Spinal cord (tissue), 10 donors: ENCODE data around the gene ARHGEF17. TPM values are rescaled to one million over a fixed set of nuclear protein-coding genes. Genes with fewer than 3 reads are reported as not detected.

ENCODE experiments used
- DNase-seq, 6 donors: peaks; one replicate each; pipeline versions ENCODE4 v3.0.0 to v3.0.0-alpha.2; 2013 to 2015; ENCODE audit warnings: low spot score in 6 of 6, low read depth in 4 of 6
- H3K27ac ChIP-seq: one replicate; pipeline ENCODE4 v1.5.1; 2013; ENCODE audit warnings: low read depth, low read length, control low read depth
- H3K27me3 ChIP-seq: one replicate; pipeline ENCODE4 v1.6.1; 2013; ENCODE audit warnings: low read length; ENCODE audit not compliant: control insufficient read depth, insufficient read depth
- H3K36me3 ChIP-seq: one replicate; pipeline ENCODE4 v1.6.1; 2013; ENCODE audit warnings: low read length; ENCODE audit not compliant: control insufficient read depth, insufficient read depth
- H3K4me1 ChIP-seq: one replicate; pipeline ENCODE4 v1.6.1; 2013; ENCODE audit warnings: low read length; ENCODE audit not compliant: control insufficient read depth, insufficient read depth
- H3K4me3 ChIP-seq: one replicate; pipeline ENCODE4 v1.5.1; 2013; ENCODE audit warnings: low read depth, low read length, control low read depth
- H3K9me3 ChIP-seq: one replicate; pipeline ENCODE4 v1.6.1; 2013; ENCODE audit warnings: low read length; ENCODE audit not compliant: control insufficient read depth, insufficient read depth
- WGBS: methylation state at CpG from one replicate; pipeline ENCODE4 v1.1.5; 2013; ENCODE audit warnings: missing lambda C conversion rate; ENCODE audit not compliant: insufficient coverage; 5-methylcytosine and 5-hydroxymethylcytosine counted together
- polyA plus RNA-seq, 2 donors: library from polyadenylated mRNA; unstranded; fragments of 120-200 nt; gene quantifications; one replicate each; pipeline ENCODE4 v1.2.1, GENCODE V29; 2013; ENCODE audit not compliant: insufficient read length in 2 of 2
- total RNA-seq, 2 donors: library from RNA; depleted of rRNA in 1 of 2; stranded (reverse); fragments of 120-200 nt in 1 of 2; fragments of >200 nt in 1 of 2; gene quantifications; one replicate each; pipeline versions ENCODE4 v1.2.3 to v1.2.4, GENCODE V29; 2013 to 2014
- donor health status: healthy.

Gene ARHGEF17
- total and polyA plus RNA-seq, 4 donors = 37.3 to 105 (median 67.5) TPM

DNA sequence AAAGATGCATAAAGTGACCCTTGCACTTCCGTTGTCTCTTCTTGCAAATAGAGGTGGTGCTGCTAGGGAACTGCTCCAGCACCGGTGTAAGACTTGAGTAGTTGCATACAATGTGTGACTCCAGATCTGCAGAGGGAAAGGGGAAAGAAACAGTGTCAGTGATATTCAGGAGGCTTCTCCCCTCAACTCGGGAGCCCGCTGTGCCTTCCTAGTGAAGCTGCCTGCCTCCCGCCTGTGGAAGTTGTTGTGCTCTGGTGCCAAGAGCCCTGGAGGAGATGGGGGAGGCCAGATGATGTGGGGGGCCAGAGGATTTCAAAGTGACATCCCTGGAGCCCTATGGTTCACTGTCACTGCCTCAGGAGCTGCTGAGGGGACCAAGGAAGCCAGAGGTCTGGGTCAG, 98.5 kb downstream of the ARHGEF17 start:
- Histone ChIP-seq H3K27me3 (no peaks in the 10 kb centered on the region), H3K4me3 (no peak overlapping the region), H3K36me3 (peaks cover 53% of the 10 kb centered on the region), H3K9me3 (no peaks in the 10 kb centered on the region), H3K4me1 (no peaks in the 10 kb centered on the region), H3K27ac (no peak overlapping the region)
- 93% methylated on average over 5 of the region's 5 CpGs for WGBS
- no peak for DNase-seq

DNA sequence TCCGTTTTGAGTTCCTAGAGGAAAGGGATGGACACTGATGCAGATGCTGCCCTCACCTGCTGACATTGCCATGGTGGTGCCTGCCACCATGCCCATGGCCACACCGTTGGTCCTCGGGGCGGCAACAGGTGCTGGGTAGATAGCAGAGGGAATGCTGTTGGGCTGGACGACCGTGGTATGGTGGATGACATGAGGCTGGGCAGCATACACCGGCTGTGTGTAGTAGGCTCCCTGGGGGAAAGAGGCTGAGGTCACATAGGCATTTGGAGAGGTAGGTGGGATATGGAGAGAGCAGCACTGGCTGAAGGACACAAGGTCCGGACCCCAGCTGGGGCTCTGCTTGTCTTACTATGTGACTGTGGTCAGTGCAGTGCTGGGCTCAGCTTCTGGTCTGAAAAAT, 101.4 kb downstream of the ARHGEF17 start:
- Histone ChIP-seq H3K27ac (no peak overlapping the region), H3K4me3 (no peak overlapping the region), H3K9me3 (no peaks in the 10 kb centered on the region), H3K4me1 (no peaks in the 10 kb centered on the region), H3K27me3 (no peaks in the 10 kb centered on the region), H3K36me3 (peaks cover 46% of the 10 kb centered on the region)
- DNase-seq = no peak
- 96% methylated on average over 8 of the region's 8 CpGs for WGBS

DNA sequence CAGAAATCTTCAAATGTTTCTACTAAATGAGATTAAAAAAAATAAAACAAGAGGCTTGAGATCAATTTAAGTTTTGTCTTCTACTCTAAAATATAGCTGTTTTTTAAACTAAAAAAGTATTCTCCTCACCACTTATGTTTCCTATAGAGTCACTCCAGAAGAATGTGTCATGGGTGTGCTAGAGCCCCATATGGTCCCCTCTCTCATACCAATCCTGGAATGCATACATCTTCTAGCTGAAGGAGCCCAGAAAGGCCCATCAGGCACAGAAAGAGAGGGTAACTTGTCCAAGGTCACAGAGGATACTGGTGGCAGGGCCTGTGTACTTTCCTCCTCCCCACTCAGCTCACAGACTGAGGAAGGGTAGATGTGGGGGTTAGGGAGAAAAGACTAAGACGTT, 102.6 kb downstream of the ARHGEF17 start:
- H3K27me3 ChIP-seq = no peaks in the 10 kb centered on the region
- H3K9me3 ChIP-seq = no peaks in the 10 kb centered on the region
- H3K27ac ChIP-seq = no peak overlapping the region
- no peaks in the 10 kb centered on the region for H3K4me1 ChIP-seq
- no CpG with 5 or more reads among the region's 1 CpG for WGBS
- no peak for DNase-seq
- peaks cover 35% of the 10 kb centered on the region for H3K36me3 ChIP-seq
- H3K4me3 ChIP-seq = no peak overlapping the region

DNA sequence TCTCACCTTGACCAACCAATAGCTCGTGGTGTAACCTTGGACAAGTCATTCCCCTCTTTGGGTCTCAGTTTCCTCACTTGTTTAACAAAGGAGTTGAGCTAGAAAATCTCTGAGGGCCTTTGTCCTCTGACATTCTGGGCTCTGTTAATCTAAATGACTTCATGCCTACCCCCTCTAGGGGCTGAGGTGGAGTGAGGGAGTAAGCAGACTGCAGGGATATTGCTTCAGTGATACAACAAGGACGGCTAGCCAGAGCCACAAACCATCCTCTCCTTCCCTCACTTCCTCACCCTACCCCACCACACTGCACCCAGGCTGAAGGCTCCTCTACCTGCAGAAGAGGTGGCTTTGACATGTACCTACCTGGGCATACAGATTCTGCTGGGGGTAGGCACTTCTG, 103.0 kb downstream of the ARHGEF17 start:
- no peaks in the 10 kb centered on the region for H3K4me1 ChIP-seq
- no CpG with 5 or more reads among the region's 2 CpGs for WGBS
- DNase-seq = no peak
- no peaks in the 10 kb centered on the region for H3K27me3 ChIP-seq
- no peaks in the 10 kb centered on the region for H3K9me3 ChIP-seq
- H3K36me3 ChIP-seq = peaks cover 33% of the 10 kb centered on the region
- H3K4me3 ChIP-seq = no peak overlapping the region
- no peak overlapping the region for H3K27ac ChIP-seq

DNA sequence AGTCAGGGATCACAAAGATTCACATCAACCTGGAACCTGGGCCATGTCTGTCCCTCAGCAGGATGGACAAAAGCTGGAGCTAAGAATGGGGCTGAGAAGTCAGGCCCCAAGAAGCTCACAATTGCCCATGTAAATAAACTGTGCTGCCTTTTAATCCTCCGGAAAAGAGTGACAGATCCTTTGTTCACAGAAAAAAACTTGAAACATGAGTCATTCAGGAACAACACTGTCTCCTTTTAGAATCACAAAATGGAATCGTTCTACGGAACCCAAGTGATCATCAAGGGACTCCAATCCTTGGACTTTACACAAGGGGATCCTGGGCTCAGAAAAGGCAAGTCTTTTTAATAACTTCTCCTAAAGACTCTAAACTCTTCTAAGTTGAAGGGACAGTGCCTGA, 104.2 kb downstream of the ARHGEF17 start:
- H3K27ac ChIP-seq = no peak overlapping the region
- no peak for DNase-seq
- H3K27me3 ChIP-seq = no peaks in the 10 kb centered on the region
- H3K36me3 ChIP-seq = peaks cover 25% of the 10 kb centered on the region
- H3K9me3 ChIP-seq = no peaks in the 10 kb centered on the region
- H3K4me1 ChIP-seq = peaks cover 3% of the 10 kb centered on the region
- 24% methylated on average over 3 of the region's 3 CpGs for WGBS
- no peak overlapping the region for H3K4me3 ChIP-seq

DNA sequence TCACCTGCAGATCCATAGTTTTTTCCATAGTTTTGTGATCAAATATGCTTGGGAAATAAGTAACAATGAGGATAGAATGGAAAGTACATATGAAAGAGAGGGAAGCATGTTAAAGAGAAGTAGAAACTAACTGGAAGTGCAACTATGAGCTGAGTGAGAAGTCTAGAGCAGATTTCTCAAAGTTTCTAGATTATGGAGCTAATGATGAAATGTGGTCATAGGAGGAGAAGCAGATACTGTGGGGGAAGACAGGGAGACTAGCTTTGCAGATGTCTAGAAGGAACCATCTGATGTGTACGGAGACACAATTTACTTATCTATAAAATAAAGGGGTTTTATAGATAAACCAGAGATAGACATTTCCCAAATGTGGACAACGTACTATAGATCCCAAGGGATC, 105.2 kb downstream of the ARHGEF17 start:
- no peaks in the 10 kb centered on the region for H3K9me3 ChIP-seq
- H3K4me1 ChIP-seq = peaks cover 3% of the 10 kb centered on the region
- H3K4me3 ChIP-seq = no peak overlapping the region
- DNase-seq = no peak
- H3K27me3 ChIP-seq = no peaks in the 10 kb centered on the region
- no peak overlapping the region for H3K27ac ChIP-seq
- peaks cover 24% of the 10 kb centered on the region for H3K36me3 ChIP-seq
- WGBS = no CpG with 5 or more reads among the region's 2 CpGs

DNA sequence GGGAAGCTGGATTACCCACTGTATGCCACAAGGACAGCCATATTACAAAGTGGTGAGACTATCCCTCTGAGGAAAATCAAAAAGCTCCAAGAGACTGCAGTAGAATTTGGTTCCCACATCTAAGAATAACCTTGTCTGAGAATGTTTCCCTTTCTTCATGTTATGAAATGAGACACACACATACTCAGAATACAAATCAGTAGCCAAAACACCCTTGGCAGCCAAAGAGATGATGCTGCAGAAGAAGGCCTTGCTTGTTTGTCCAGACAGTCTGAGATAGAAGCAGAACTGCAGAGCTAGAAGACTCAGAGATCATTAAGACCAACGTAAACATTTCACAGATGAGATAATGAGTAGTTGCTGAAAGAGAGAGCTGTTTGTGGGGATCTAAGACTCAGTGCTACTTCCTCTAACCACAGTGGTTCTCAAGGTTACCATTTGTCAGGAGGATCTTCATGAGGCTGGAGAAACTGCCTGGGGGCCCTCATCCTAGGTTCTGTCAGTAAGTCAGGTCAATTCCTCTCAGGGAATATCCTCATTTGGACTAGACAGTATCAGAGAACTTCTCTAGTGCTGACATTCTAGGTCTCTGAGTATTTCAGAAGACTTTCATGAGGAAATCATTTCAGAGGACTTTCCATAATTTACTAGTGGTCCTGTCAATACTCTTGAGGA, 107.0 kb downstream of the ARHGEF17 start:
- Histone ChIP-seq H3K4me3 (no peak overlapping the region), H3K9me3 (no peaks in the 10 kb centered on the region), H3K36me3 (peaks cover 12% of the 10 kb centered on the region), H3K27me3 (no peaks in the 10 kb centered on the region), H3K27ac (peak overlapping the region; percentile 50), H3K4me1 (peaks cover 3% of the 10 kb centered on the region)
- WGBS = no CpG with 5 or more reads among the region's 1 CpG
- DNase-seq = peak in 1 of 6 donors; percentile 43

DNA sequence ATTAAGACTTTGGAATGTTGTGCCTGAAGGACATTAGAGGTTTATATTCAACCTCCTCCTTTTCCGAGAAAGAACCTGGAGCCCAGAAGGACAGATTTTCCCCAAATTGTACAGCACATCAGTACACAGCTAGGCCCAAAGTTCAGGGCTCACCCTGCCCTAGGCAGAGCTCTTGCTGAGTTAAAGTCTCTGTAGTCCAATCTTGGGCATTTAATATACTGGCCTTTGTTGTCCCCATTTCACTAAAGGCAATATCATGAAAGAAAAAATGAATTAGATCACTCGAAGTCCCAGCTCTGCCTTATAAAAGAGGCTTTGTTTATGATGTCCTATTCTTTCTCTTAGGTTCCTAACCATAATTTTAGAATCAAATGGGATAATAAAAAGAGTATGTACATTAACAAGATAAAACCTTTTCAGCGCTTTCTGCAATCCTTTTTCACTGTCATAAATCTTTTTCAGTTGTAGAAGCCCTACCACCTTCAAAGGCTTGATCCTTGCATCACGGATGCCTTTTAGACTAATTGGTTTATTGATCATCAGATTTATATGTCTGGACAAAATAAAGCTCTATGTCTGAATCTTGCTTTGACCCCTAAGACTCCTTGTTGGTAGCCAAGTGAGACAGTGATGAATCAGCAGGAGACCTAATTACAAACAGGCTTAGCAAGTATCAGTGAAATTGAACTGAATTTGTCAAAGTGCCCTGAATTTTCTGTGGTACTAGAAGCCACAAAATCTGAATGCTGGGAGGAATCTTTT, 108.0 kb downstream of the ARHGEF17 start:
- peaks cover 12% of the 10 kb centered on the region for H3K36me3 ChIP-seq
- H3K9me3 ChIP-seq = no peaks in the 10 kb centered on the region
- WGBS = no CpG with 5 or more reads among the region's 4 CpGs
- H3K27ac ChIP-seq = peak overlapping the region; percentile 50
- H3K4me3 ChIP-seq = no peak overlapping the region
- DNase-seq = no peak
- H3K27me3 ChIP-seq = no peaks in the 10 kb centered on the region
- H3K4me1 ChIP-seq = peaks cover 3% of the 10 kb centered on the region

DNA sequence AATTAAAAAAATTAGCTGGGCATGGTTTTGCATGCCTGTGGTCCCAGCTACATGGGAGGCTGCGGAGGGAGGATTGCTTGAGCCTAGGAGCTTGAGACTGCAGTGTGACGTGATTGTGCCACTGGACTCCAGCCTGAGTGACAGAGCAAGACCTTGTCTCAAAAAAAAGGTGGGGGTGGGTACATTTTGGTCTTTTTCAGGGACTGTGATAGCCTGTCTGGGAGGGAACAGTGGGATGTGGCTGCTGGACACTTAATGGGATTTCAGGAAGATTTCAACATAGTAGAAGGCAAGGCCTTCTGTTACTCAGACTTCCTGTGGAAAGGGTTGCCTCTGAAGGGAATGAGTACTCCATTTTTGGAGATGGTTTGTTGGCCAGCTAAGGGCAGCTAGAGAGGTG, 108.7 kb downstream of the ARHGEF17 start:
- H3K9me3 ChIP-seq = no peaks in the 10 kb centered on the region
- H3K4me3 ChIP-seq = no peak overlapping the region
- H3K36me3 ChIP-seq = peaks cover 6% of the 10 kb centered on the region
- no peaks in the 10 kb centered on the region for H3K27me3 ChIP-seq
- peaks cover 3% of the 10 kb centered on the region for H3K4me1 ChIP-seq
- no peak for DNase-seq
- 95% methylated on average over 2 of the region's 2 CpGs for WGBS
- H3K27ac ChIP-seq = peak overlapping the region; percentile 10
